Ramos (cell line): ENCODE measurements around the gene DPH2.

ENCODE experiments used
- in situ Hi-C: fragments of 300-500 bp; cut with MboI; formaldehyde crosslinking; loops from one replicate; pipeline ENCODE4 v1.14.3; 2022; ENCODE audit warnings: low sequenced_read_pairs; ENCODE audit not compliant: unreplicated experiment

DPH2 gene, protein sequence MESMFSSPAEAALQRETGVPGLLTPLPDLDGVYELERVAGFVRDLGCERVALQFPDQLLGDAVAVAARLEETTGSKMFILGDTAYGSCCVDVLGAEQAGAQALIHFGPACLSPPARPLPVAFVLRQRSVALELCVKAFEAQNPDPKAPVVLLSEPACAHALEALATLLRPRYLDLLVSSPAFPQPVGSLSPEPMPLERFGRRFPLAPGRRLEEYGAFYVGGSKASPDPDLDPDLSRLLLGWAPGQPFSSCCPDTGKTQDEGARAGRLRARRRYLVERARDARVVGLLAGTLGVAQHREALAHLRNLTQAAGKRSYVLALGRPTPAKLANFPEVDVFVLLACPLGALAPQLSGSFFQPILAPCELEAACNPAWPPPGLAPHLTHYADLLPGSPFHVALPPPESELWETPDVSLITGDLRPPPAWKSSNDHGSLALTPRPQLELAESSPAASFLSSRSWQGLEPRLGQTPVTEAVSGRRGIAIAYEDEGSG

GRCh38 chr1:43969746-43970466, at the start of gene DPH2:
DPH2 (plus strand) TSS chr1:43970010; CDS start chr1:43970176, 166 bp downstream.
- in situ Hi-C loops = no loop called here

GRCh38 chr1:43921022-43921421, 48.8 kb upstream of the DPH2 start:
- in situ Hi-C loops = no loop called here

GRCh38 chr1:43924516-43924915, 45.3 kb upstream of the DPH2 start:
- in situ Hi-C loops = no loop called here

GRCh38 chr1:43925846-43926245, 44.0 kb upstream of the DPH2 start:
- in situ Hi-C loops = no loop called here

DNA sequence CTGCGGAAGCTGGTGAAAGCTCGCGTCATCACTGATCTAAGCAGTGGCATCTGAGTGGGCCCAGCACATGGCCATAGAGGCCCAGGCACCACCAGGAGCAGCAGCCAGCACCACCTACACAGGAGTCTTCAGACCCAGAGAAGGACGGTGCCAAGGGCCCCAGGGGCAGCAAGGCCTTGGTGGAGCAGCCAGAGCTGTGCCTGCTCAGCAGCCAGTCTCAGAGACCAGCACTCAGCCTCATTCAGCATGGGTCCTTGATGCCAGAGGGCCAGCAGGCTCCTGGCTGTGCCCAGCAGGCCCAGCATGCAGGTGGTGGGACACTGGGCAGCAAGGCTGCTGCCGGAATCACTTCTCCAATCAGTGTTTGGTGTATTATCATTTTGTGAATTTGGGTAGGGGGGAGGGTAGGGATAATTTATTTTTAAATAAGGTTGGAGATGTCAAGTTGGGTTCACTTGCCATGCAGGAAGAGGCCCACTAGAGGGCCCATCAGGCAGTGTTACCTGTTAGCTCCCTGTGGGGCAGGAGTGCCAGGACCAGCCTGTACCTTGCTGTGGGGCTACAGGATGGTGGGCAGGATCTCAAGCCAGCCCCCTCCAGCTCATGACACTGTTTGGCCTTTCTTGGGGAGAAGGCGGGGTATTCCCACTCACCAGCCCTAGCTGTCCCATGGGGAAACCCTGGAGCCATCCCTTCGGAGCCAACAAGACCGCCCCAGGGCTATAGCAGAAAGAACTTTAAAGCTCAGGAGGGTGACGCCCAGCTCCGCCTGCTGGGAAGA, 39.5 kb upstream of the DPH2 start:
- in situ Hi-C loops = loop anchor here (5.0 to 10.0 kb wide), 2 partner anchors 158 to 386 kb away; no protein-coding TSS in a partner anchor

DNA sequence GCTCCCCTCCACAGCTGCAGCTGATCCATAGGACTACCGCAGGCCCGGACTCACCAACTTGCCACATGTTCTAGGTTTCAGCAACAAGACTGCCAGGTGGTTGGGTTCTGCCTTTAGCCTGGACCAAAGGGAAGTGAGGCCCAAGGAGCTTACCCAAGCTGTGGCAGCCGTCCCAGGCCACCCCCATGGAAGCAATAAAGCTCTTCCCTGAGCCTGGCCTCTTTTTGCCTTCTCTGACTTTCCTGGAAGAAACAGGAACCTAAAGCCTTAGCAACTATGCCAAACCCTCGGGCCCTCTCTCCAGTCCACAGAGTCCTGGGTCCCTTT, 38.9 kb upstream of the DPH2 start:
- in situ Hi-C loops = loop anchor here (5.0 to 10.0 kb wide), 2 partner anchors 159 to 386 kb away; no protein-coding TSS in a partner anchor

DNA sequence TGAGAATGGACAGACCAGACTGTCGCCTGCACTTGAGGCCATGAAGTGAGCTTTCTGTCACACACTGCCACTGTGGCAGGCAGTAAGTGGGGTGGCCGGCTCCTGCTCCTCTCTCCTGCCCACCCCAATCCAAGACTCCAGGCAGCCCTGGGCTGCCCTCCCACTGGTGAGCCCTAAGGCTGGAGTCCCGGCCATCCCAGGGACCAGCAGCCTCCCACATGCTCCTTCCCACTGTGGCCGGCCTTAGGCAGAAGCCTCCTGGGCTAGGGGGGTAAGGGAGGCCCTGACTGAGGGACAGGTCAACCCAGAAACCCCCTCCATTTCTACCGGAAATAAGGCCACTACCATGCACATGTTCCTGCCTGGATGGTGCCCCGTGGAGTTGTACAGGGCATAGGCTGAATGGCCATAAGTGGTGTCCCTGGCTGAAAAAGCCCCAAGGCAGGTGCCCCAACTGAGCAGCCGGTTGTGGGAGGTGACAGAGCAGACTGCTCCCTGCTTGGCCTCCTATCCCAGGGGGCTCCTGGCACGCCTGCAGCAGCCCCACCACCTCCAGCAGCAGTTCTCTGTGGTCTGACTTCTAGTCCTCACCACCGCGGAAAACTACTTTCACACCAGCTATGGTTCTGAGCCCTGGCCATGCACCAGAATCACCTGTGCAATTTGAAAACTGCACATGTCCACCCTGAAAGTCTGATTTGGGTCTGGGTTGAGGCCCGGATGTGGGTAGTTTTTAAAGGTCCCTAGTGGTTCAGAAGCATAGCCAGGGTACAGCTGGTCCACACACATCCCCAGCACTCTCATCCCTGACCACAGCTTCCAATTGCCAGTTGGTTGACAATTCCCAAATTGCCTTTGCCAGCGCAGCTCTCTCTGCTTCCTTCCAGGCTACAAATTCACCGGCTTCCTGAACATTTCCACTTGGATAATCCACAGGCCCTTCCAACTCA, 37.8 kb upstream of the DPH2 start:
- in situ Hi-C loops = loop anchor here (5.0 to 10.0 kb wide), 2 partner anchors 160 to 387 kb away; no protein-coding TSS in a partner anchor

GRCh38 chr1:43932786-43933385, 36.9 kb upstream of the DPH2 start:
- in situ Hi-C loops = loop anchor here (5.0 to 10.0 kb wide), 2 partner anchors 161 to 388 kb away; no protein-coding TSS in a partner anchor

GRCh38 chr1:43933386-43934100, 36.3 kb upstream of the DPH2 start, which contains the start of gene ARTN:
ARTN (plus strand) TSS chr1:43933801; CDS start chr1:43935657, 1,856 bp downstream.
- in situ Hi-C loops = loop anchor here (5.0 to 10.0 kb wide), 2 partner anchors 161 to 389 kb away; no protein-coding TSS in a partner anchor

- in situ Hi-C loops = loop anchor here (5.0 to 10.0 kb wide), 2 partner anchors 162 to 390 kb away; no protein-coding TSS in a partner anchor
These were observed 35.5 kb upstream of the DPH2 start for GRCh38 chr1:43934101-43934985.

GRCh38 chr1:43934986-43935324, 34.9 kb upstream of the DPH2 start:
- in situ Hi-C loops = loop anchor here (5.0 to 10.0 kb wide), 2 partner anchors 163 to 390 kb away; no protein-coding TSS in a partner anchor

DNA sequence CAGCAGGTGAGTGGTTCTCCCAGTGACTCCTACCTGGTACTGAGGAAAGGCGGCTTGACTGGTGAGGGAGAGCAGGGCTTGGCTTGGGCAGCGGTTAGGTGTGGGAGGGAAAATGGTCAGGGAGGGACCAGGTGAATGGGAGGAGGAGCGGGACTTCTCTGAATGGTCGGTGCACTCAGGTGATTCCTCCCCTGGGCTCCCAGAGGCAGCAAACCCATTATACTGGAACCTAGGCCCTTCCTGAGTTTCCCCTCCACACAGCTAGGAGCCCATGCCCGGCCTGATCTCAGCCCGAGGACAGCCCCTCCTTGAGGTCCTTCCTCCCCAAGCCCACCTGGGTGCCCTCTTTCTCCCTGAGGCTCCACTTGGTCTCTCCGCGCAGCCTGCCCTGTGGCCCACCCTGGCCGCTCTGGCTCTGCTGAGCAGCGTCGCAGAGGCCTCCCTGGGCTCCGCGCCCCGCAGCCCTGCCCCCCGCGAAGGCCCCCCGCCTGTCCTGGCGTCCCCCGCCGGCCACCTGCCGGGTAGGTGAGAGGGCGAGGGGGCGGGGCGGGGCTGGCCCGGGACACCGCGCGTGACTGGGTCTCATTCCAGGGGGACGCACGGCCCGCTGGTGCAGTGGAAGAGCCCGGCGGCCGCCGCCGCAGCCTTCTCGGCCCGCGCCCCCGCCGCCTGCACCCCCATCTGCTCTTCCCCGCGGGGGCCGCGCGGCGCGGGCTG, 33.9 kb upstream of the DPH2 start:
- in situ Hi-C loops = loop anchor here (10.0 kb wide), 1 partner anchor 391 kb away; no protein-coding TSS in a partner anchor

DNA sequence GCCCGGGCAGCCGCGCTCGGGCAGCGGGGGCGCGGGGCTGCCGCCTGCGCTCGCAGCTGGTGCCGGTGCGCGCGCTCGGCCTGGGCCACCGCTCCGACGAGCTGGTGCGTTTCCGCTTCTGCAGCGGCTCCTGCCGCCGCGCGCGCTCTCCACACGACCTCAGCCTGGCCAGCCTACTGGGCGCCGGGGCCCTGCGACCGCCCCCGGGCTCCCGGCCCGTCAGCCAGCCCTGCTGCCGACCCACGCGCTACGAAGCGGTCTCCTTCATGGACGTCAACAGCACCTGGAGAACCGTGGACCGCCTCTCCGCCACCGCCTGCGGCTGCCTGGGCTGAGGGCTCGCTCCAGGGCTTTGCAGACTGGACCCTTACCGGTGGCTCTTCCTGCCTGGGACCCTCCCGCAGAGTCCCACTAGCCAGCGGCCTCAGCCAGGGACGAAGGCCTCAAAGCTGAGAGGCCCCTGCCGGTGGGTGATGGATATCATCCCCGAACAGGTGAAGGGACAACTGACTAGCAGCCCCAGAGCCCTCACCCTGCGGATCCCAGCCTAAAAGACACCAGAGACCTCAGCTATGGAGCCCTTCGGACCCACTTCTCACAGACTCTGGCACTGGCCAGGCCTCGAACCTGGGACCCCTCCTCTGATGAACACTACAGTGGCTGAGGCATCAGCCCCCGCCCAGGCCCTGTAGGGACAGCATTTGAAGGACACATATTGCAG, 33.2 kb upstream of the DPH2 start:
- in situ Hi-C loops = loop anchor here (10.0 kb wide), 1 partner anchor 392 kb away; no protein-coding TSS in a partner anchor

DNA sequence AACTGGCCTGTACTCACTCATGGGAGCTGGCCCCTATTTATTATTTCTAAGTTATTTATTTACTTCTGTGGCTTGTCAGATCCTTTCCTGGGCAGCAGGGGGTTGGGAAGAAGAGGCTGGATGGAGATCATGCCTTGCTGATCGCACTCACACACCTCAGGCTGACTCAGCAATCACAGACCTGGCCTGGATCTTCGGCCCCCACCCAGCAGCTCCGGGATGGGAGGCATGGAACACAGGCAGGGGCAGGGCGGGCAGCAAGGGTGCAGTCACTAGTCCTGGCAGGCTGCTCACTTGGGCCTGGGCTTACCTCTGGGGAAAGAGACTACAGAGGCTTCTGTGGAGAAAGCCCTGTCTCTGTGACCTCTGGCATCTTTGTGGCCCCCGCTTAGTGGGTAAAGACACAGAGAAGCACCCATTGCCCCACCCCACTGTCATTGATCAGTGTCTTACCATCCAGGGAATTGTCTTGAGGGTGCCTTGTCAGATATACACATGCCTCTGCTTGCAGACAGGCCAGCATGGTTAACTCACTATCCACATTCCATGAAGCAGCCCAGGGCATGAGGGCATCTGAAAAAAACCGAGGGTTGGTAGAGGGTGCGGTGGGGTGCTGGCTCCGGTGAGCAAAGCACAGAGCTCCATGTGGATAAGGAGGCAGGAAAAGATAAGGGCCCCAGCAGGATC, 32.5 kb upstream of the DPH2 start:
- in situ Hi-C loops = loop anchor here (10.0 kb wide), 1 partner anchor 393 kb away; no protein-coding TSS in a partner anchor

- in situ Hi-C loops = loop anchor here (10.0 kb wide), 1 partner anchor 394 kb away; no protein-coding TSS in a partner anchor
These were observed 31.4 kb upstream of the DPH2 start for GRCh38 chr1:43938383-43938782.
